Measurements from ENCODE around the gene BNIP5.
A peak's percentile ranks its signal among the peaks of the same experiment; 100 is the strongest.

The BNIP5 gene

GRCh38 chr6:36320475-36320874 is 16.2 kb downstream of the BNIP5 start:
- DNase-seq = peak; percentile 55

- DNase-seq = no peak
These were observed 16.9 kb downstream of the BNIP5 start for GRCh38 chr6:36319821-36320220.

GRCh38 chr6:36319436-36319762 is 17.3 kb downstream of the BNIP5 start:
- peak; percentile 74 for DNase-seq

GRCh38 chr6:36318690-36319435 is 17.8 kb downstream of the BNIP5 start:
- no peak for DNase-seq

GRCh38 chr6:36317623-36318022 is 19.1 kb downstream of the BNIP5 start:
- no peak for DNase-seq

GRCh38 chr6:36315921-36316320 is 20.8 kb downstream of the BNIP5 start:
- DNase-seq = no peak

- no peak for DNase-seq
These were observed 22.3 kb downstream of the BNIP5 start for GRCh38 chr6:36314221-36315014.

GRCh38 chr6:36313649-36313936 is 23.1 kb downstream of the BNIP5 start:
- no peak for DNase-seq

GRCh38 chr6:36312854-36313648 is 23.6 kb downstream of the BNIP5 start:
- DNase-seq = no peak

- DNase-seq = no peak
These were observed 26.8 kb downstream of the BNIP5 start for GRCh38 chr6:36309900-36310299.

- no peak for DNase-seq
These were observed 27.5 kb downstream of the BNIP5 start for GRCh38 chr6:36309203-36309602.

GRCh38 chr6:36308514-36308913 is 28.2 kb downstream of the BNIP5 start:
- DNase-seq = no peak

GRCh38 chr6:36306375-36306774 is 30.3 kb downstream of the BNIP5 start:
- DNase-seq = no peak

- DNase-seq = no peak
These were observed 30.8 kb downstream of the BNIP5 start for GRCh38 chr6:36305885-36306284.

GRCh38 chr6:36302227-36302976 is 34.3 kb downstream of the BNIP5 start:
- DNase-seq = peak; percentile 15

- peak; percentile 52 for DNase-seq
These were observed 34.9 kb downstream of the BNIP5 start for GRCh38 chr6:36301781-36302180.

- no peak for DNase-seq
These were observed 35.5 kb downstream of the BNIP5 start for GRCh38 chr6:36301085-36301658.

- no peak for DNase-seq
These were observed 38.7 kb downstream of the BNIP5 start for GRCh38 chr6:36298027-36298426.

GRCh38 chr6:36297511-36297910 is 39.2 kb downstream of the BNIP5 start:
- no peak for DNase-seq

- DNase-seq = no peak
These were observed 39.6 kb downstream of the BNIP5 start for GRCh38 chr6:36297051-36297450.

GRCh38 chr6:36296240-36296639 is 40.4 kb downstream of the BNIP5 start:
- DNase-seq = no peak

- no peak for DNase-seq
These were observed 44.5 kb downstream of the BNIP5 start for GRCh38 chr6:36292170-36292569.

Data from NCI-H187 treated with DMSO at 0.1 percent for 48 hours (cell line).